NT2/D1 (cell line): Measurements from ENCODE around the gene PLXNB2.

ENCODE experiments used
- SUZ12 ChIP-seq: IDR thresholded peaks from 2 replicates; pipeline ENCODE4 v1.6.1; 2011; ENCODE audit not compliant: insufficient read length, insufficient read depth; ENCODE audit errors: extremely low read depth
- YY1 ChIP-seq: IDR thresholded peaks from 2 replicates; pipeline ENCODE4 v1.6.1; 2011; ENCODE audit not compliant: insufficient read length, insufficient read depth
- ZNF274 ChIP-seq: IDR thresholded peaks from 2 replicates; pipeline ENCODE4 v1.6.1; 2011; ENCODE audit warnings: mild to moderate bottlenecking, low read depth, low read length

DNA sequence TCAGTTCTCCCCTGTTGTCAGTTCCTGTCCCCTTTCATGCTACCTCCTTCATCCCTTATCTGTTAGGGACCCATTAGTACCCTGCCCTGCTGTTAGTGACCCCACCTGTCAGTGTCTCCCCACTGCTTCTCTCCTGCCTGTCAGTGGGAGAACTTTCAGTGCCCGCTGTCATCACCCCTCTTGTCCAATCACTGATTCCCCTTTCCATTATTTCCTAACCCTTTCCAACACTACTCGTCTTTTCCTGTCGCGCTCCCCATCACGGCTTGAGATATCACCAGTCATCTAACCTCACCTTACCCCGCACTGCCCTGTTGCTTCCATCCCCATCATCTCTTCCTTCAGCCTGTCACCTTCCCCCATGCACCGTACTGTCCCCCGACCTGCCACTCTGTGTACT, 39.7 kb upstream of the PLXNB2 start:
- TF ChIP-seq ZNF274 (no peak), SUZ12 (no peak), YY1 (no peak)
